IPS DF 6.9 (cell line): ENCODE measurements around the gene HS6ST2.

Experiments
- DNase-seq: peaks from one replicate; pipeline ENCODE4 v3.0.0-alpha.2; 2013; ENCODE audit warnings: low read depth, low spot score
- H3K27ac ChIP-seq: one replicate; pipeline ENCODE4 v1.5.1; 2013; ENCODE audit warnings: low read length, control low read depth
- H3K27me3 ChIP-seq: 2 replicates; pipeline ENCODE4 v1.6.1; 2013; ENCODE audit warnings: mild to moderate bottlenecking, low read length; ENCODE audit not compliant: control insufficient read depth, insufficient read depth
- H3K36me3 ChIP-seq: 2 replicates; pipeline ENCODE4 v1.6.1; 2013; ENCODE audit warnings: low read length; ENCODE audit not compliant: control insufficient read depth, insufficient read depth
- H3K4me1 ChIP-seq: 2 replicates; pipeline ENCODE4 v1.6.1; 2013; ENCODE audit warnings: low read length; ENCODE audit not compliant: control insufficient read depth, insufficient read depth
- H3K4me3 ChIP-seq: 2 replicates; pipeline ENCODE4 v1.5.1; 2013; ENCODE audit warnings: mild to moderate bottlenecking, low read length
- H3K9me3 ChIP-seq: 2 replicates; pipeline ENCODE4 v1.6.1; 2013; ENCODE audit warnings: low read length, inconsistent platforms; ENCODE audit not compliant: control insufficient read depth, insufficient read depth
- WGBS: extraction: QIAGEN DNeasy Blood & Tissue Kit; methylation state at CpG from one replicate; pipeline ENCODE4 v1.1.7; 2013; ENCODE audit warnings: mixed read lengths, missing lambda C conversion rate; ENCODE audit not compliant: insufficient read length, insufficient coverage; 5-methylcytosine and 5-hydroxymethylcytosine counted together

The HS6ST2 gene

GRCh38 chrX:132831336-132831973 lies 127.0 kb downstream of the HS6ST2 start:
- Histone ChIP-seq H3K4me1 (no peaks in the 10 kb centered on the region), H3K27me3 (no peaks in the 10 kb centered on the region), H3K4me3 (no peak overlapping the region), H3K27ac (no peak overlapping the region), H3K9me3 (no peaks in the 10 kb centered on the region), H3K36me3 (no peaks in the 10 kb centered on the region)
- no peak for DNase-seq
- WGBS: no CpG with 5 or more reads among the region's 8 CpGs

- no peak overlapping the region for H3K4me3 ChIP-seq
- H3K4me1 ChIP-seq: no peaks in the 10 kb centered on the region
- no peak for DNase-seq
- H3K9me3 ChIP-seq: no peaks in the 10 kb centered on the region
- H3K36me3 ChIP-seq: no peaks in the 10 kb centered on the region
- no peaks in the 10 kb centered on the region for H3K27me3 ChIP-seq
- WGBS: no CpG with 5 or more reads among the region's 2 CpGs
- H3K27ac ChIP-seq: no peak overlapping the region
Observed at GRCh38 chrX:132822634-132823012, 135.8 kb downstream of the HS6ST2 start.

DNA sequence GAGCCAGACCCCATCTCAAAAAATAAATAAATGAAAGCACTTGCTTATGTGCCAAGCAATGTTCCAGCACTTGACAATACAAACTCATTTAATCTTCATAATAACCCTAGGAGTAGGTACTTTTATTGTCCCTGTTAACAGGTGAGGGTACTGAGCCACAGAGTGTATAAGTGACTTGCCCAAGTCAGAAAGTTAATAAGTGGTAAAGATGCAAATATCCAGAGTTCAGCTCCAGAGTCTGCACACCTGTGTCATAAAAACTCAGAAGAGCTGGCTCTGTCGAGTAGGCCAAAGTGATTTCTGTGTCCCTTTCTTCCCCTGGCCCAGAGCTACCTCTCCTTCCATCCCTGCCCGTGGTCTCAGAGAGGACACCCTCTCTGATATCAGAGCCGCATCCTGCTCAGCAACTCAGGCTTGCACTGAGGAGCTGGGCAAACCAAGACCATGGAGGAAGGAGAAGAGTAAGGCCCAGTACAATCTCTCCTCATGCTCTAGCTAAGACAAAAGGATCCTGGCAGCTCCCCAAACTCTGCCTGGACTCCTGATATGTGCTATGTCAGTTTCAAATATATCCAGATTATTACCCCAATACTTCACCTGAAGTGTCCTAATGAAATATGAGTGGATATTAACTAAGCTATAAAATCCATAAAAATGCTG lies 136.3 kb downstream of the HS6ST2 start:
- no peak for DNase-seq
- WGBS: no CpG with 5 or more reads among the region's 3 CpGs
- Histone ChIP-seq H3K27ac (no peak overlapping the region), H3K36me3 (no peaks in the 10 kb centered on the region), H3K27me3 (no peaks in the 10 kb centered on the region), H3K9me3 (no peaks in the 10 kb centered on the region), H3K4me1 (no peaks in the 10 kb centered on the region), H3K4me3 (no peak overlapping the region)

- no CpG with 5 or more reads among the region's 5 CpGs for WGBS
Observed at GRCh38 chrX:132820675-132821074, 137.8 kb downstream of the HS6ST2 start.

GRCh38 chrX:132819711-132820264 lies 138.6 kb downstream of the HS6ST2 start:
- Histone ChIP-seq H3K9me3 (no peaks in the 10 kb centered on the region), H3K4me1 (no peaks in the 10 kb centered on the region), H3K27ac (no peak overlapping the region), H3K36me3 (no peaks in the 10 kb centered on the region), H3K4me3 (no peak overlapping the region), H3K27me3 (no peaks in the 10 kb centered on the region)
- DNase-seq: no peak
- no CpG with 5 or more reads among the region's 7 CpGs for WGBS

More at GRCh38 chrX:132820675-132821074, 137.8 kb downstream of the HS6ST2 start:
- no peaks in the 10 kb centered on the region for H3K27me3 ChIP-seq
- no peak for DNase-seq
- no peak overlapping the region for H3K4me3 ChIP-seq
- no peaks in the 10 kb centered on the region for H3K9me3 ChIP-seq
- H3K36me3 ChIP-seq: no peaks in the 10 kb centered on the region
- no peaks in the 10 kb centered on the region for H3K4me1 ChIP-seq
- H3K27ac ChIP-seq: no peak overlapping the region

DNA sequence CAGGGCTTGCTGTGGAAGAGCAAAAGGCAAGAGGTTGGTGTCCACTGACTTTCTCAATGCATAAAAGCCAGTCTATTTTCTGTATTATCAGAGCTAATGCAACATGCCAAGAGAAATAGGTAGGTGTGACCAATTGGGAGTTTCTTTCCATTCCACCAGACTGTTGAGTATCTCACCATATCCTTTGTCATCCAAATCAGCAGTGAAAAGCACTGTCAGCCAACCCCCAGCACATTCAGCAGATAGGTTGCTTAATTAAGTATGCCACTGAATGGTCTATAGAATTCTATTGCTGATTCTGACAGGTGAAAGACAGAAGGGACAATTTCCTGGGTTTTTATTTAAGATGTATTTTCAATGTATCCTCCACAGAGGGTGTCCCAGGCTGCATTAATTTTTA lies 139.8 kb downstream of the HS6ST2 start:
- Histone ChIP-seq H3K9me3 (no peaks in the 10 kb centered on the region), H3K4me1 (no peaks in the 10 kb centered on the region), H3K36me3 (no peaks in the 10 kb centered on the region), H3K4me3 (no peak overlapping the region), H3K27ac (no peak overlapping the region), H3K27me3 (no peaks in the 10 kb centered on the region)
- DNase-seq: no peak

DNA sequence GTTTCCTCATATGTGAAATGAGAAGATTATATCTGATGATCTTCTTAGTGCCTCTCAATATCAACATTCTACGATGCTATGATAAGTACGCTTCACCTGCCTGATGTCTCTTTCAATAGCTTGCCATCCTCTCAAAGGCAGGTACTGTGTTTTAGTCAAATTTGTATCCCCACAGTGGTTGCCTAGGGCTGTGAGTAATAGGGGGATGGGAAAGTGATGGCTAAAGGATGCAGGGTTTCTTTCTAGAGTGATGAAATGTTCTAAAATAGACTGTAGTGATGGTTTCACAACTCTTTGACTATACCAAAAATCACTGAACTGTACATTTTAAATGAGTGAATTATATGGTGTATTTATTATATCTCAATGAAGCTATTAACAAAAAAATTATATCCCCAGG lies 142.8 kb downstream of the HS6ST2 start:
- no peaks in the 10 kb centered on the region for H3K9me3 ChIP-seq
- no CpG with 5 or more reads among the region's 2 CpGs for WGBS
- H3K36me3 ChIP-seq: no peaks in the 10 kb centered on the region
- no peak overlapping the region for H3K4me3 ChIP-seq
- H3K4me1 ChIP-seq: no peaks in the 10 kb centered on the region
- H3K27ac ChIP-seq: no peak overlapping the region
- no peak for DNase-seq
- no peaks in the 10 kb centered on the region for H3K27me3 ChIP-seq

GRCh38 chrX:132810964-132811712 lies 147.3 kb downstream of the HS6ST2 start:
- no CpG with 5 or more reads among the region's 5 CpGs for WGBS
- H3K9me3 ChIP-seq: no peaks in the 10 kb centered on the region
- H3K27me3 ChIP-seq: no peaks in the 10 kb centered on the region
- no peaks in the 10 kb centered on the region for H3K36me3 ChIP-seq
- no peak overlapping the region for H3K27ac ChIP-seq
- no peak for DNase-seq
- H3K4me1 ChIP-seq: no peaks in the 10 kb centered on the region
- H3K4me3 ChIP-seq: no peak overlapping the region

DNA sequence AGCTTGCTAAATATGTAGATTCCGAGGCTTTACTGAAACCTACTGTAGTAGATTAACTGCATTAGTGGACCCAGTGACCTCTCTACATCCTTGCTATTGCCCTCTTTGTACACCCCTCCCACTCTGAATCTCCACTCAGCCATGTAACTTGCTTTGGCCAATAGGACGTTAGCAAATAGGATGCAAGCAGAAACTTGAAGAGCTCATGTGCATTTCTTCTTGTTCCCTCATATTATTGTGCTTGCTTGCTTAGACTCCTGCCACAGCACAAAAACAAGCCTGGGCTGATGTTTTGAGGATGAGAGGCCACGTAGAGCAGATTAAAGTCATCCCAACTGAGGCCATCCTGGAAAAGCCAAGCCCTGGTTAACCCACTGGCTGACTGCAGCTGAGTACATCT lies 147.9 kb downstream of the HS6ST2 start:
- no peak overlapping the region for H3K4me3 ChIP-seq
- no peak for DNase-seq
- no peaks in the 10 kb centered on the region for H3K9me3 ChIP-seq
- no peaks in the 10 kb centered on the region for H3K36me3 ChIP-seq
- H3K4me1 ChIP-seq: no peaks in the 10 kb centered on the region
- H3K27me3 ChIP-seq: no peaks in the 10 kb centered on the region
- WGBS: no CpG with 5 or more reads among the region's 3 CpGs
- no peak overlapping the region for H3K27ac ChIP-seq

DNA sequence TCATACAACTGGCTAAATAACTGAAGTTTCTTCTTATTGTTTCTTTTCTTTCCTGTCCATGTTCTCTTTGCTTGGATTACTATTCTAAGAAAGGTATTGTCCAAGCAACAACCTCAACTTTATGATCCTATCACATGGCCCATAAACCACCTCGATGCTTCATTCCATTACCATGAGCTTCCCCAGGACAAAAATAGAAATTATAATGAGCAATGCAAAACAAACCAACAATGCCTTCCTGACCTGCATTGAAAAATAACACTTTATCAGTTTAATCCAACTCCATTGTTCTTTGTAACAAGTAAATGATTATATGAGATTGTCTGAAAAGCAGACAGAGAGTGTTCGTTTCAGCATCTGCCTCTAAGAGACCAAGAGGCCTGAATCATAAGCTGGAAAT lies 148.8 kb downstream of the HS6ST2 start:
- no peak for DNase-seq
- Histone ChIP-seq H3K27ac (no peak overlapping the region), H3K36me3 (no peaks in the 10 kb centered on the region), H3K4me3 (no peak overlapping the region), H3K4me1 (no peaks in the 10 kb centered on the region), H3K27me3 (no peaks in the 10 kb centered on the region), H3K9me3 (no peaks in the 10 kb centered on the region)
- WGBS: no CpG with 5 or more reads among the region's 2 CpGs
